ENCODE measurements around the gene DNASE1L3.

GRCh38 chr3:58175437-58176184 lies 35.2 kb downstream of the DNASE1L3 start:
- TF ChIP-seq GABPA (IDR thresholded peaks at IDR 0.05; ENCODE audit: low read depth, low read length) (no peak), GABPA (CRISPR knock-in tag; IDR thresholded peaks at IDR 0.05; ENCODE audit: low read depth) (peak; percentile 56), ZNF138 (CRISPR knock-in tag; IDR thresholded peaks at IDR 0.05; ENCODE audit: low read depth) (no peak), YY1 (IDR thresholded peaks at IDR 0.05; ENCODE audit: insufficient read depth, insufficient replicate concordance, low read depth, low read length) (no peak), HINFP (CRISPR knock-in tag; IDR thresholded peaks at IDR 0.05; ENCODE audit: low read depth) (peak; percentile 53; the same call in 1 of the 2 replicates), CCDC6 (CRISPR knock-in tag; IDR thresholded peaks at IDR 0.05) (peak; percentile 51; the same call in 1 of the 2 replicates), LCORL (IDR thresholded peaks at IDR 0.05) (no peak), LCORL (CRISPR knock-in tag; IDR thresholded peaks at IDR 0.05) (no peak; the same call in none of the 2 replicates), NR1H2 (CRISPR knock-in tag; IDR thresholded peaks at IDR 0.05; ENCODE audit: borderline replicate concordance, low read depth) (no peak), ZNF350 (CRISPR knock-in tag; IDR thresholded peaks at IDR 0.05; ENCODE audit: borderline replicate concordance, low read depth) (0 out of 2 replicates have a peak, but pooled peaks have one; percentile 30), TCF12 (IDR thresholded peaks at IDR 0.05) (no peak), TCF12 (CRISPR knock-in tag; IDR thresholded peaks at IDR 0.05) (peak; percentile 59; the same call in 1 of the 2 replicates), EZH2 (conservative IDR thresholded peaks at IDR 0.05; ENCODE audit: low read depth, low read length) (no peak), EP300 (IDR thresholded peaks at IDR 0.05; ENCODE audit: low read depth in 2 of 2, low read length in 2 of 2) (peak; percentile 85 to 92), EP300 (CRISPR knock-in tag; IDR thresholded peaks at IDR 0.05; ENCODE audit: borderline replicate concordance) (peak; percentile 88)
- TF ChIP-seq, protein P1, sequence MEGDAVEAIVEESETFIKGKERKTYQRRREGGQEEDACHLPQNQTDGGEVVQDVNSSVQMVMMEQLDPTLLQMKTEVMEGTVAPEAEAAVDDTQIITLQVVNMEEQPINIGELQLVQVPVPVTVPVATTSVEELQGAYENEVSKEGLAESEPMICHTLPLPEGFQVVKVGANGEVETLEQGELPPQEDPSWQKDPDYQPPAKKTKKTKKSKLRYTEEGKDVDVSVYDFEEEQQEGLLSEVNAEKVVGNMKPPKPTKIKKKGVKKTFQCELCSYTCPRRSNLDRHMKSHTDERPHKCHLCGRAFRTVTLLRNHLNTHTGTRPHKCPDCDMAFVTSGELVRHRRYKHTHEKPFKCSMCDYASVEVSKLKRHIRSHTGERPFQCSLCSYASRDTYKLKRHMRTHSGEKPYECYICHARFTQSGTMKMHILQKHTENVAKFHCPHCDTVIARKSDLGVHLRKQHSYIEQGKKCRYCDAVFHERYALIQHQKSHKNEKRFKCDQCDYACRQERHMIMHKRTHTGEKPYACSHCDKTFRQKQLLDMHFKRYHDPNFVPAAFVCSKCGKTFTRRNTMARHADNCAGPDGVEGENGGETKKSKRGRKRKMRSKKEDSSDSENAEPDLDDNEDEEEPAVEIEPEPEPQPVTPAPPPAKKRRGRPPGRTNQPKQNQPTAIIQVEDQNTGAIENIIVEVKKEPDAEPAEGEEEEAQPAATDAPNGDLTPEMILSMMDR (CRISPR knock-in tag; IDR thresholded peaks at IDR 0.05), result 0 out of 2 replicates have a peak, but pooled peaks have one; percentile 6
- TF ChIP-seq, protein P2, sequence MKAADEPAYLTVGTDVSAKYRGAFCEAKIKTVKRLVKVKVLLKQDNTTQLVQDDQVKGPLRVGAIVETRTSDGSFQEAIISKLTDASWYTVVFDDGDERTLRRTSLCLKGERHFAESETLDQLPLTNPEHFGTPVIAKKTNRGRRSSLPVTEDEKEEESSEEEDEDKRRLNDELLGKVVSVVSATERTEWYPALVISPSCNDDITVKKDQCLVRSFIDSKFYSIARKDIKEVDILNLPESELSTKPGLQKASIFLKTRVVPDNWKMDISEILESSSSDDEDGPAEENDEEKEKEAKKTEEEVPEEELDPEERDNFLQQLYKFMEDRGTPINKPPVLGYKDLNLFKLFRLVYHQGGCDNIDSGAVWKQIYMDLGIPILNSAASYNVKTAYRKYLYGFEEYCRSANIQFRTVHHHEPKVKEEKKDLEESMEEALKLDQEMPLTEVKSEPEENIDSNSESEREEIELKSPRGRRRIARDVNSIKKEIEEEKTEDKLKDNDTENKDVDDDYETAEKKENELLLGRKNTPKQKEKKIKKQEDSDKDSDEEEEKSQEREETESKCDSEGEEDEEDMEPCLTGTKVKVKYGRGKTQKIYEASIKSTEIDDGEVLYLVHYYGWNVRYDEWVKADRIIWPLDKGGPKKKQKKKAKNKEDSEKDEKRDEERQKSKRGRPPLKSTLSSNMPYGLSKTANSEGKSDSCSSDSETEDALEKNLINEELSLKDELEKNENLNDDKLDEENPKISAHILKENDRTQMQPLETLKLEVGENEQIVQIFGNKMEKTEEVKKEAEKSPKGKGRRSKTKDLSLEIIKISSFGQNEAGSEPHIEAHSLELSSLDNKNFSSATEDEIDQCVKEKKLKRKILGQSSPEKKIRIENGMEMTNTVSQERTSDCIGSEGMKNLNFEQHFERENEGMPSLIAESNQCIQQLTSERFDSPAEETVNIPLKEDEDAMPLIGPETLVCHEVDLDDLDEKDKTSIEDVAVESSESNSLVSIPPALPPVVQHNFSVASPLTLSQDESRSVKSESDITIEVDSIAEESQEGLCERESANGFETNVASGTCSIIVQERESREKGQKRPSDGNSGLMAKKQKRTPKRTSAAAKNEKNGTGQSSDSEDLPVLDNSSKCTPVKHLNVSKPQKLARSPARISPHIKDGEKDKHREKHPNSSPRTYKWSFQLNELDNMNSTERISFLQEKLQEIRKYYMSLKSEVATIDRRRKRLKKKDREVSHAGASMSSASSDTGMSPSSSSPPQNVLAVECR (CRISPR knock-in tag; IDR thresholded peaks at IDR 0.05; ENCODE audit: borderline replicate concordance), result peak; percentile 69; the same call in 1 of the 2 replicates
- TF ChIP-seq, protein P3, sequence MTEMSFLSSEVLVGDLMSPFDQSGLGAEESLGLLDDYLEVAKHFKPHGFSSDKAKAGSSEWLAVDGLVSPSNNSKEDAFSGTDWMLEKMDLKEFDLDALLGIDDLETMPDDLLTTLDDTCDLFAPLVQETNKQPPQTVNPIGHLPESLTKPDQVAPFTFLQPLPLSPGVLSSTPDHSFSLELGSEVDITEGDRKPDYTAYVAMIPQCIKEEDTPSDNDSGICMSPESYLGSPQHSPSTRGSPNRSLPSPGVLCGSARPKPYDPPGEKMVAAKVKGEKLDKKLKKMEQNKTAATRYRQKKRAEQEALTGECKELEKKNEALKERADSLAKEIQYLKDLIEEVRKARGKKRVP (CRISPR knock-in tag; IDR thresholded peaks at IDR 0.05), result no peak
